ENCODE measurements around the gene BCL2L14. TPM values are rescaled to one million over a fixed set of nuclear protein-coding genes. Genes with fewer than 3 reads are reported as not detected.
"Not testable (repeated sequence)": the region's sequence is repeated elsewhere in the genome, so short reads cannot be mapped to it uniquely, and the experiment has no call there.

BCL2L14 gene
- total RNA-seq, 1 experiment from 2014 or later, result not detected

DNA sequence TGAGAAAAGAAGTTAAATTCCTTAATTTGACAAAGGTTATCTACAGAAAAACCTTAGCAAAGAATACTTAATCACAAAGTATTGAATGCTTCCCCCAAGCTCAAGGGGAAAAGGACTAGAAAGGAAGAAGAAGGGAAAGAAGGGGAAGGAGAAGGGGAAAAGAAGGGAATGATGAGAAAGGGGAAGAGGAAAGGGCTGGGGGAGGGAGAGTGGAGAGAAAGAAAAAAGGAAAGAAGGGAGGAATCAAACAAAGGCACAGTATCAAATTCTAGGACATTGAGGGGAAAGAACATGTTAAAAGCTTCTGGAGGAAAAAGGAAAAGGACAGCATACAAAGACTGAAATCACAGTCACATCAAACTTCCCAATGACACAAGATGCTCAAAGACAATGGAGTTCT, 70.3 kb downstream of the BCL2L14 start:
- ATAC-seq, result no peak
- POLR2A ChIA-PET, result no interaction called here
- Histone ChIP-seq H3K4me3 (ENCODE audit: low read depth in 2 of 2, low read length in 2 of 2) (no peak overlapping the region), H3K9me3 (ENCODE audit: control insufficient read depth, insufficient read depth, low read depth, low read length) (no peaks in the 10 kb centered on the region), H3K4me1 (ENCODE audit: control insufficient read depth, insufficient read depth, low read length) (no peaks in the 10 kb centered on the region), H3K36me3 (ENCODE audit: control insufficient read depth, insufficient read depth, low read length) (0 out of 2 replicates have a peak, but pooled peaks cover 2% of the 10 kb centered on the region), H3K27me3 (ENCODE audit: control insufficient read depth, insufficient read depth, low read length) (no peaks in the 10 kb centered on the region), H3K27ac (ENCODE audit: low read length) (no peak overlapping the region)
- in situ Hi-C loops (cut with HindIII; ENCODE audit: low pct_unique_long_range_greater_than_20kb, low sequenced_read_pairs) (no loop called here), intact Hi-C loops (cut with micrococcal nuclease; ENCODE audit: unreplicated experiment) (no loop called here)
- TF ChIP-seq SIN3A (IDR thresholded peaks at IDR 0.05; ENCODE audit: borderline replicate concordance, insufficient read depth, low read depth, low read length) (no peak), TCF7L2 (IDR thresholded peaks at IDR 0.05; ENCODE audit: low read depth, low read length) (no peak), POLR2AphosphoS5 (IDR thresholded peaks at IDR 0.05; ENCODE audit: low read depth, low read length) (no peak), CTCF (IDR thresholded peaks at IDR 0.05) (no peak)
- TF ChIP-seq, protein P1, sequence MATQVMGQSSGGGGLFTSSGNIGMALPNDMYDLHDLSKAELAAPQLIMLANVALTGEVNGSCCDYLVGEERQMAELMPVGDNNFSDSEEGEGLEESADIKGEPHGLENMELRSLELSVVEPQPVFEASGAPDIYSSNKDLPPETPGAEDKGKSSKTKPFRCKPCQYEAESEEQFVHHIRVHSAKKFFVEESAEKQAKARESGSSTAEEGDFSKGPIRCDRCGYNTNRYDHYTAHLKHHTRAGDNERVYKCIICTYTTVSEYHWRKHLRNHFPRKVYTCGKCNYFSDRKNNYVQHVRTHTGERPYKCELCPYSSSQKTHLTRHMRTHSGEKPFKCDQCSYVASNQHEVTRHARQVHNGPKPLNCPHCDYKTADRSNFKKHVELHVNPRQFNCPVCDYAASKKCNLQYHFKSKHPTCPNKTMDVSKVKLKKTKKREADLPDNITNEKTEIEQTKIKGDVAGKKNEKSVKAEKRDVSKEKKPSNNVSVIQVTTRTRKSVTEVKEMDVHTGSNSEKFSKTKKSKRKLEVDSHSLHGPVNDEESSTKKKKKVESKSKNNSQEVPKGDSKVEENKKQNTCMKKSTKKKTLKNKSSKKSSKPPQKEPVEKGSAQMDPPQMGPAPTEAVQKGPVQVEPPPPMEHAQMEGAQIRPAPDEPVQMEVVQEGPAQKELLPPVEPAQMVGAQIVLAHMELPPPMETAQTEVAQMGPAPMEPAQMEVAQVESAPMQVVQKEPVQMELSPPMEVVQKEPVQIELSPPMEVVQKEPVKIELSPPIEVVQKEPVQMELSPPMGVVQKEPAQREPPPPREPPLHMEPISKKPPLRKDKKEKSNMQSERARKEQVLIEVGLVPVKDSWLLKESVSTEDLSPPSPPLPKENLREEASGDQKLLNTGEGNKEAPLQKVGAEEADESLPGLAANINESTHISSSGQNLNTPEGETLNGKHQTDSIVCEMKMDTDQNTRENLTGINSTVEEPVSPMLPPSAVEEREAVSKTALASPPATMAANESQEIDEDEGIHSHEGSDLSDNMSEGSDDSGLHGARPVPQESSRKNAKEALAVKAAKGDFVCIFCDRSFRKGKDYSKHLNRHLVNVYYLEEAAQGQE (IDR thresholded peaks at IDR 0.05; ENCODE audit: insufficient read depth in 1 of 2, low read depth in 2 of 2, low read length in 1 of 2), result no peak
- no peak for DNase-seq (ENCODE audit: low read depth, low spot score)
- CTCF ChIA-PET, result interaction anchor here (0.6 to 0.7 kb wide), 2 partner anchors 62 to 98 kb away, joined by 3 to 10 read pairs; no protein-coding TSS in a partner anchor
- BruUV-seq (replicated peaks), result no TSS peak

GRCh38 chr12:12144531-12144930, 73.8 kb downstream of the BCL2L14 start:
- not testable (repeated sequence) for ATAC-seq

GRCh38 chr12:12147111-12147510, 76.4 kb downstream of the BCL2L14 start:
- POLR2A ChIA-PET, result no interaction called here
- CTCF ChIA-PET, result no interaction called here
- BruUV-seq (replicated peaks), result no TSS peak
- H3K27ac ChIP-seq (ENCODE audit: low read length), result no peak overlapping the region
- H3K4me1 ChIP-seq (ENCODE audit: control insufficient read depth, insufficient read depth, low read length), result no peaks in the 10 kb centered on the region
- intact Hi-C loops (cut with micrococcal nuclease; ENCODE audit: unreplicated experiment) (no loop called here), in situ Hi-C loops (cut with HindIII; ENCODE audit: low pct_unique_long_range_greater_than_20kb, low sequenced_read_pairs) (no loop called here)
- H3K27me3 ChIP-seq (ENCODE audit: control insufficient read depth, insufficient read depth, low read length), result no peaks in the 10 kb centered on the region
- H3K9me3 ChIP-seq (ENCODE audit: control insufficient read depth, insufficient read depth, low read depth, low read length), result no peaks in the 10 kb centered on the region
- DNase-seq (ENCODE audit: low read depth, low spot score), result no peak
- H3K36me3 ChIP-seq (ENCODE audit: control insufficient read depth, insufficient read depth, low read length), result 0 out of 2 replicates have a peak, but pooled peaks cover 3% of the 10 kb centered on the region
- no peak overlapping the region for H3K4me3 ChIP-seq (ENCODE audit: low read depth in 2 of 2, low read length in 2 of 2)
- no peak for TF ChIP-seq TCF7L2 (IDR thresholded peaks at IDR 0.05; ENCODE audit: low read depth, low read length)
- no peak for TF ChIP-seq SIN3A (IDR thresholded peaks at IDR 0.05; ENCODE audit: borderline replicate concordance, insufficient read depth, low read depth, low read length)
- no peak for TF ChIP-seq CTCF (IDR thresholded peaks at IDR 0.05)
- TF ChIP-seq POLR2AphosphoS5 (IDR thresholded peaks at IDR 0.05; ENCODE audit: low read depth, low read length), result no peak
- TF ChIP-seq, protein P1 (IDR thresholded peaks at IDR 0.05; ENCODE audit: insufficient read depth in 1 of 2, low read depth in 2 of 2, low read length in 1 of 2), result no peak
- ATAC-seq, result no peak

More at GRCh38 chr12:12144531-12144930, 73.8 kb downstream of the BCL2L14 start:
- DNase-seq (ENCODE audit: low read depth, low spot score); POLR2A ChIA-PET; BruUV-seq (replicated peaks); H3K36me3 ChIP-seq (ENCODE audit: control insufficient read depth, insufficient read depth, low read length); CTCF ChIA-PET; in situ Hi-C loops (cut with HindIII; ENCODE audit: low pct_unique_long_range_greater_than_20kb, low sequenced_read_pairs); H3K27ac ChIP-seq (ENCODE audit: low read length); H3K4me3 ChIP-seq (ENCODE audit: low read depth in 2 of 2, low read length in 2 of 2); intact Hi-C loops (cut with micrococcal nuclease; ENCODE audit: unreplicated experiment); H3K9me3 ChIP-seq (ENCODE audit: control insufficient read depth, insufficient read depth, low read depth, low read length); H3K4me1 ChIP-seq (ENCODE audit: control insufficient read depth, insufficient read depth, low read length); H3K27me3 ChIP-seq (ENCODE audit: control insufficient read depth, insufficient read depth, low read length): not testable (repeated sequence)

Measured in Panc1 (cell line).